Adrenal gland (tissue), 5 donors: ENCODE measurements around the gene SASH1.

Experiments
- CTCF ChIP-seq, 6 experiments: fragments of 450-650 bp in 4 of 6; fragments of 200-600 bp in 2 of 6; sonication (generic) in 1 of 6; IDR thresholded peaks; 1 replicate in 5 of 6; 2 replicates in 1 of 6; pipeline versions ENCODE4 v1.5.1 to v1.8.0; 2016 to 2021; ENCODE audit warnings: antibody characterized with exemption in 6 of 6, mild to moderate bottlenecking in 2 of 6, moderate library complexity in 1 of 6
- POLR2A ChIP-seq, 2 donors: fragments of 450-650 bp; IDR thresholded peaks; one replicate each; pipeline ENCODE4 v1.6.1; 2017; ENCODE audit warnings: antibody characterized with exemption in 2 of 2, mild to moderate bottlenecking in 2 of 2, moderate library complexity in 1 of 2
- donor health status: DM: no; HTN: no; CAD: no.

GRCh38 chr6:148566664-148567350, 224.2 kb downstream of the SASH1 start:
- TF ChIP-seq CTCF (IDR thresholded peaks at IDR 0.05) (no peak), POLR2A (IDR thresholded peaks at IDR 0.05) (no peak)
